SK-N-SH (cell line): Measurements from ENCODE around the gene MAPK4.

Experiments used
- JUND ChIP-seq: IDR thresholded peaks from 2 replicates; pipeline ENCODE4 v1.4.0; 2012
- TF ChIP-seq, protein P1 (sequence below): fragments of 200-600 bp; sonication (generic); IDR thresholded peaks from 2 replicates; pipeline ENCODE4 v1.6.1; 2017; ENCODE audit warnings: antibody characterized with exemption, mild to moderate bottlenecking, moderate library complexity

DNA sequence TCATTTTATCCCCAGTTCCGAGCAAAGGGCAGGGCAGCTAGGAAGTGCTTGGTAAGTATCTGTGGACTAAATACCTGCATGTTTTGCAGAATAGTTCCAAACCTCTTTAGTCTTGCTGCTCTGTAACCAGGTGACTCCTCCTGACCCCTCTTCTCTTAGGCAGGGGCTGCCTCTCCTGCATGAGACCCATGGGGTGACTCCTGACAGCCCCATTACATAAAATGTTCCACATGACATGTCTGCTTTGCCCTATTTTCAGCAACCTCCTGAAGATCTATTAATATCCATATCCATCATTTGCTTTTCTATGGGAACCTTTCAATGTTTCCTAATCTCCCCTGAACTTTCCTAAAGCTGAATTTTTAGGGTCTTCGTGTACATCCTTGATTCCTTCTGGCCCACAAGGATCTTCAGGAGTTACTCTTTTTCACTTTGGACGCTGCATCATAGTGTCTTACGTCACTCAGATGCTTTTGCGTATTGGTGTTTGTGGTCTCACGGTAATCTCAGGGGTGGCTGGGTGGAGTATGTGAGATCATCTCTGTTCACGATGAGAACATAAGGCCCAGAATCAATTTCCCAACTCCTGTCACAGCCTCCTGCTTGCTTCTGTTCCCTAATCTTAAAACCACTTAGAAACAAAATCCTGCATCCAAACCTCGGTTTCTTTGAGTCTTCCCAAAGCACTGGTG is 76.6 kb downstream of the MAPK4 start:
- TF ChIP-seq JUND, result no peak
- TF ChIP-seq, protein P1, sequence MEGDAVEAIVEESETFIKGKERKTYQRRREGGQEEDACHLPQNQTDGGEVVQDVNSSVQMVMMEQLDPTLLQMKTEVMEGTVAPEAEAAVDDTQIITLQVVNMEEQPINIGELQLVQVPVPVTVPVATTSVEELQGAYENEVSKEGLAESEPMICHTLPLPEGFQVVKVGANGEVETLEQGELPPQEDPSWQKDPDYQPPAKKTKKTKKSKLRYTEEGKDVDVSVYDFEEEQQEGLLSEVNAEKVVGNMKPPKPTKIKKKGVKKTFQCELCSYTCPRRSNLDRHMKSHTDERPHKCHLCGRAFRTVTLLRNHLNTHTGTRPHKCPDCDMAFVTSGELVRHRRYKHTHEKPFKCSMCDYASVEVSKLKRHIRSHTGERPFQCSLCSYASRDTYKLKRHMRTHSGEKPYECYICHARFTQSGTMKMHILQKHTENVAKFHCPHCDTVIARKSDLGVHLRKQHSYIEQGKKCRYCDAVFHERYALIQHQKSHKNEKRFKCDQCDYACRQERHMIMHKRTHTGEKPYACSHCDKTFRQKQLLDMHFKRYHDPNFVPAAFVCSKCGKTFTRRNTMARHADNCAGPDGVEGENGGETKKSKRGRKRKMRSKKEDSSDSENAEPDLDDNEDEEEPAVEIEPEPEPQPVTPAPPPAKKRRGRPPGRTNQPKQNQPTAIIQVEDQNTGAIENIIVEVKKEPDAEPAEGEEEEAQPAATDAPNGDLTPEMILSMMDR, result no peak
